Cardiac muscle cell (in vitro differentiated cells and primary cell): ENCODE data around the gene LRRC47. TPM values are rescaled to one million over a fixed set of nuclear protein-coding genes. Genes with fewer than 3 reads are reported as not detected.

ENCODE experiments used
- DNase-seq, 2 donors: peaks; one replicate each; pipeline versions ENCODE4 v3.0.0 to v3.0.0-alpha.2; 2010 to 2017; ENCODE audit warnings: low read depth in 1 of 2, low spot score in 1 of 2
- H3K27ac ChIP-seq: fragments of 200-600 bp; sonication (generic); 2 replicates; pipeline ENCODE4 v1.5.1; 2016
- H3K27me3 ChIP-seq: fragments of 200-600 bp; sonication (generic); 2 replicates; pipeline ENCODE4 v1.6.0; 2016; ENCODE audit warnings: control low read depth
- H3K36me3 ChIP-seq: fragments of 200-600 bp; sonication (generic); 2 replicates; pipeline ENCODE4 v1.5.1; 2016; ENCODE audit warnings: control low read depth
- H3K4me1 ChIP-seq: fragments of 200-600 bp; sonication (generic); 2 replicates; pipeline ENCODE4 v1.8.1; 2017; ENCODE audit warnings: low read depth, mild to moderate bottlenecking, mixed run types
- H3K4me3 ChIP-seq: fragments of 200-600 bp; sonication (generic); 2 replicates; pipeline ENCODE4 v1.5.1; 2016; ENCODE audit warnings: mild to moderate bottlenecking
- H3K9me3 ChIP-seq: fragments of 200-600 bp; sonication (generic); 2 replicates; pipeline ENCODE4 v1.5.1; 2017; ENCODE audit warnings: low read depth, mild to moderate bottlenecking, control low read depth
- polyA plus RNA-seq: library from polyadenylated mRNA; unstranded; fragments of >200 nt; fragmentation: Nextera tagmentation; extraction: Ambion mirVana; gene quantifications from 2 replicates; pipeline ENCODE4 v1.2.1, GENCODE V29; 2016
- total RNA-seq: library from RNA; depleted of rRNA; stranded (reverse); fragments of >200 nt; gene quantifications from 2 replicates; pipeline ENCODE4 v1.2.3, GENCODE V29; 2016
- TF ChIP-seq, protein P1 (sequence below): IDR thresholded peaks from 2 replicates; pipeline ENCODE4 v1.5.1; 2012; ENCODE audit warnings: low read depth, mild to moderate bottlenecking, low read length

The LRRC47 gene
- total and polyA plus RNA-seq, 2 experiments from 2014 or later: 61.5 to 67.5 TPM

DNA sequence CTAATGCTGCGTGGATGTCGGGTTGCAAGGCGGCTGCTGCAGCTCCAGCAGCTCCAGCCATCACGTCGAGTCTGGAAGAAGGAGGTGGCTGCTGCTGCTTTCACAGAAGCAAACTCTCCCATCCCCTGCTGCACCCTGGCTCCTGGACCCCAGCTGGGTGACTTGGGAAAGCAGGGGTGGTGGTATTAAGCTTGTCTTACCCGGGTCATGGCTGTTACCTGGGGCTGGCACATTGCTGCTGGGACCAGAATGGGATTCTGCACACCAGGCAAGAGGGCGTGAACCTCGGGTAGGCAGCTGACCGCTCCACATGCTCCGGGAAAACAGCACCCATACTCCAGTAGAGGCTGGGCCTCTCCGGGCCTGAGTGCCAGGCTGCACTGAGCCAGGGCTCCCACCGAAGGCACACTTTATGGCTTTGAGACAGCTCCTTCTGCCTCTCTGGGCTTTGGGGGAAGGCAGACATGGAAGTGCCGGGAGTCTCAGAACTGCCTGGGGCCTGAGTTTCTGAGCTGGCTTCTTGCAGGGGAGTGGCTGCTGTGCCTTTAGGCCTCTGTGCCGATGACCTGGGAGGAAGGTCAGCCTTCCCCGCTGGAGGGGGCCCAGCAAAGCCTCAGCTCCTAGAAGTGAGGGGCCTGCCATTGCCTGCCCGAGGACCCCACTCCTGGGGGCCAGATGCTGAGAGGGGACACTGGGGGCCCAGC is 22.6 kb downstream of the LRRC47 start:
- Histone ChIP-seq H3K27ac (peak overlapping the region; percentile 27), H3K27me3 (no peaks in the 10 kb centered on the region), H3K36me3 (no peaks in the 10 kb centered on the region), H3K4me3 (no peak overlapping the region), H3K9me3 (no peaks in the 10 kb centered on the region), H3K4me1 (peaks cover 41% of the 10 kb centered on the region)
- TF ChIP-seq, protein P1, sequence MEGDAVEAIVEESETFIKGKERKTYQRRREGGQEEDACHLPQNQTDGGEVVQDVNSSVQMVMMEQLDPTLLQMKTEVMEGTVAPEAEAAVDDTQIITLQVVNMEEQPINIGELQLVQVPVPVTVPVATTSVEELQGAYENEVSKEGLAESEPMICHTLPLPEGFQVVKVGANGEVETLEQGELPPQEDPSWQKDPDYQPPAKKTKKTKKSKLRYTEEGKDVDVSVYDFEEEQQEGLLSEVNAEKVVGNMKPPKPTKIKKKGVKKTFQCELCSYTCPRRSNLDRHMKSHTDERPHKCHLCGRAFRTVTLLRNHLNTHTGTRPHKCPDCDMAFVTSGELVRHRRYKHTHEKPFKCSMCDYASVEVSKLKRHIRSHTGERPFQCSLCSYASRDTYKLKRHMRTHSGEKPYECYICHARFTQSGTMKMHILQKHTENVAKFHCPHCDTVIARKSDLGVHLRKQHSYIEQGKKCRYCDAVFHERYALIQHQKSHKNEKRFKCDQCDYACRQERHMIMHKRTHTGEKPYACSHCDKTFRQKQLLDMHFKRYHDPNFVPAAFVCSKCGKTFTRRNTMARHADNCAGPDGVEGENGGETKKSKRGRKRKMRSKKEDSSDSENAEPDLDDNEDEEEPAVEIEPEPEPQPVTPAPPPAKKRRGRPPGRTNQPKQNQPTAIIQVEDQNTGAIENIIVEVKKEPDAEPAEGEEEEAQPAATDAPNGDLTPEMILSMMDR: no peak
- no peak for DNase-seq

DNA sequence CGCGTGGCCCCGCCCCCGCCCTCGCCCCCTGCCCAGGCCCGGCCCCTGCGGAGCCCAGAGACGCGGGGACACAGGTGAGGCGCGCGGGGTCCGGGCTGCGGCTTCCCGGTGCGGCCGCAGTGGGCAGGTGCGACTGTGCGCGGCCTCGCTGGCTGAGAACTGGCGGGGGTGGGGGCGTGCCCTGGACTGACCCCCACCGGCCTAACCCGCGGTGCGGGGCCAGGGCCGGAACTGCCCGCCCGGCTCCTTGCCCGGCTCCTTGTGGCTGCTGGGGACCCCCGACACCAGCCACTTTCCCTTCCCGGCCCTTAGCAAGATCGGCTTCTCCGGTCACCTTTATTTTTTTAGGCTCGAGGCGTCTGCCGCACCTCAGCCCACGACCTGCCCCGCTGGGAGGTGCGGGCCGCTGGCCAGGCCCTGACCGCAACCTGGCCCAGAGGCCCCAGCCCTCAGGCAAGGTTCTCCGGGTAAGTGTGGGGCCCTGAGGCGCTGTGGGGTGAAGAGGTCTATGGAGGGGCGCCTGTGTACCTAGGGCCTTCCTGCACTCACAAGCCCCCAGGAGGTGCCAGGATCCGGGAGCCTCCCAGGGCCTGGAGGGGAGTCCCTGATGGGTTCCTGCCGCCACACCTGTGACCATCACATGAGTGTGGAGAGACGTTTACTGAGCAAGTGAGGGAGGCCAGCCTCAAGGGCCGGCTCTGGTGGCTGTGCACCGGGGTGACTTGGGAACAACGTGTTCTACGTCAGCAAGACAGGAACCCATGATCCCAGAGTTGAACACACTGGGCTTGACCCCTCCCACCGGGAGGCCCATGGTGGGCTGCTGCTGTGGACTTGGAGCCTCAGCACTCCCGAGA is 23.4 kb downstream of the LRRC47 start, which contains the start of gene SMIM1:
TSS of gene SMIM1 (plus strand) at position 35 of the 857 bp plus-strand sequence. CDS start 2,625 bp downstream, outside the sequence.
- peaks cover 41% of the 10 kb centered on the region for H3K4me1 ChIP-seq
- H3K4me3 ChIP-seq: peak within 1 kb of the TSS; percentile 45
- H3K27ac ChIP-seq: peak within 1 kb of the TSS; percentile 27
- H3K36me3 ChIP-seq: no peaks in the 10 kb centered on the region
- no peak for DNase-seq
- H3K9me3 ChIP-seq: no peaks in the 10 kb centered on the region
- H3K27me3 ChIP-seq: no peaks in the 10 kb centered on the region
- TF ChIP-seq, protein P1: no peak

DNA sequence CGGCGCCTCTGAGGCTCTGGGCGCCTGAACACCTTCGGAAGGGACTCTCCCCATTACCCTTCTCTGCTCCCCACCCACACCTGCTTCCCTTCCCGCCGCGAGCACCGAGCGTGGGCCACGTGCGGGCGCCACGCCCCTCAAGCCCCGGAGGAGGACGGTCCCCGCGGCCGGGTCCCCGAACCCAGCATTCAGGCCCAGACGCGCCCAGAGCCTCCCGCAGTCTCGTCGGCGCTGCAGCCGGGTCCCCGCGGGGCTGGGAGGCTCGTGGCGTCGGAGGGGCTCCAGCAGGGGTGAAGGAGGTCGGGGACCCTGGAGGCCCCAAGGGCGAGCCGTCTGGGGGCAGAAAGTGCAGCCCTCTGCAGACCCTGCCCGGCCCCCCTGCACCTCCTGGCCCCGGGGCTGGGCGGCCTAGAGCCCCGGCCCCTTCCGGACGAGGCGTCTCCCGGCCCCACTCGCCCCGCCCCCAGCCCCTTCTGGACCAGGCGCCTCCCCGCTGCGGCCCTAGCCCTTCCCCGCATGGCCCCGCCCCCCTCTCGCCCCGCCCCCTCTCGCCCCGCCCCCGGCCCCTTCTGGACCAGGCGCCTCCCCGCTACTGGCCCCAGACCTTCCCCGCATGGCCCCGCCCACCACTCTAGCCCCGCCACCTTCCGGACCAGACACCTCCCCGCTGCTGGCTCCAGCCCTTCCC is 24.1 kb downstream of the LRRC47 start:
- Histone ChIP-seq H3K9me3 (no peaks in the 10 kb centered on the region), H3K27ac (peak overlapping the region; percentile 22), H3K27me3 (no peaks in the 10 kb centered on the region), H3K4me3 (peak overlapping the region; percentile 45), H3K4me1 (peaks cover 41% of the 10 kb centered on the region), H3K36me3 (no peaks in the 10 kb centered on the region)
- DNase-seq: peak; percentile 85 to 95
- TF ChIP-seq, protein P1: no peak

DNA sequence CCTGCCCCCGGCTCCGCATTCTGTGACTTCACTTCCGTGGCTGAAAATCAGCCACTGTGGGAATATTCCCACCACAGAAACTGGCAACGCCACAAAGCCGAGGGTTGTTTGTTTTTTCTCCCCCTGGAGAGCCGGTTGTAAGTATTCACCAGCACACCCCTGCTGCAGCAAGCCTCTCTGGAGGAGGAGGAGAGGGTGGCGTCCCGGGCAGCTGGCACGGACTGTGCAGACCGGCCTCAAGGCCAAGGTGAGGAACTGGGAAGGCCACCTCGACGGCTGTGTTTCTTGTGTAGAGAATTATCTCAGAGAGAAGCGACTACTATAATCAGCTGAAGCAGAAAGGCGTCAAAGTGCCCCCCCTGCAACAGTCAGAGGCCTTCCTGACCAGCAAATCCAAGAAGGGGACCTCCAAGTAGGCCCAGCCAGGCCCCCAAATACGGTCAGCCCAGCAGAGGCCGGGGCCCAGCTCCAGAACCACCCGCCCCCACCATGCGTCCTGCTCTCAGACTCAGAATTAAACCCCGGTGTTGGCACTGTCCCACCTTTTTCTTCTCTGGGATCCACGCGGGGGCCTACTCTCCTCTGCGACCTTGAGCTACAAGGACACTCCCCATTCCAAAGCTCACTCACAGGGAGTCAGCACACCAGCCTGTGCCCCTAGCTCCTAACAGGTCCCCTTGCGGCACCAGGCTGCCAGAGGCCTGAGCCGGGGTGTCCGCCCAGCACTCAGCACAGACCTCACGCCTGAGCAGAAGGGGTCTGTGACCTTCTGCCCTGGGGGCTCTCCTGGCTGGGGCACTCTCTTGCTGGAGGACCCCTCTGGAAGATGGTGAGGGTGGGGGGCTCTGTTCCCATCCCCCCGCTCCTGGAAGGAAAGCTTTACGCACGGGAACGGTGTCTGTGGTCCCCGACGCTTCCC is 24.9 kb downstream of the LRRC47 start:
- Histone ChIP-seq H3K27me3 (no peaks in the 10 kb centered on the region), H3K36me3 (no peaks in the 10 kb centered on the region), H3K9me3 (no peaks in the 10 kb centered on the region), H3K4me1 (peaks cover 41% of the 10 kb centered on the region), H3K4me3 (peak overlapping the region; percentile 31), H3K27ac (peak overlapping the region; percentile 22)
- TF ChIP-seq, protein P1: no peak
- peak in 1 of 2 donors; percentile 37 for DNase-seq
